ENCODE results near the gene MAST4. TPM values are rescaled to one million over a fixed set of nuclear protein-coding genes. Genes with fewer than 3 reads are reported as not detected.

The MAST4 gene
- total RNA-seq, 1 donor from 2014 or later = 0.99 TPM

- H3K27me3 Mint-ChIP-seq (ENCODE audit: insufficient read depth, low read depth) = peaks cover 4% of the 10 kb centered on the region
- no peak overlapping the region for H2AFZ ChIP-seq (replicated peaks)
- no peak overlapping the region for H3K4me3 Mint-ChIP-seq
- H4K20me1 ChIP-seq (ENCODE audit: low read depth) = no peaks in the 10 kb centered on the region
- no peak overlapping the region for H3K4me2 ChIP-seq
- H3K36me3 ChIP-seq = no peaks in the 10 kb centered on the region
- H3K4me3 ChIP-seq = no peak overlapping the region
- no peaks in the 10 kb centered on the region for H3K9me3 ChIP-seq (ENCODE audit: low read depth)
- H3K4me1 Mint-ChIP-seq = peaks cover under 1% of the 10 kb centered on the region
- no peaks in the 10 kb centered on the region for H3K36me3 Mint-ChIP-seq
- no peak overlapping the region for H3K9ac ChIP-seq
- no peaks in the 10 kb centered on the region for H3F3A ChIP-seq (ENCODE audit: low read depth)
- H3K4me1 ChIP-seq = no peaks in the 10 kb centered on the region
- peak overlapping the region; percentile 29 for H3K27ac Mint-ChIP-seq
- H3K27ac ChIP-seq = no peak overlapping the region
- no peak for TF ChIP-seq CTCF (IDR thresholded peaks at IDR 0.05)
- no peak for TF ChIP-seq EZH2 (IDR thresholded peaks at IDR 0.05)
- TF ChIP-seq EZH2phosphoT487 (IDR thresholded peaks at IDR 0.05) = no peak
- H3K79me2 ChIP-seq (ENCODE audit: low read depth) = no peaks in the 10 kb centered on the region
- no peaks in the 10 kb centered on the region for H3K27me3 ChIP-seq
- DNase-seq (ENCODE audit: low spot score) = no peak
- H3K9me3 Mint-ChIP-seq = no peaks in the 10 kb centered on the region
Observed at GRCh38 chr5:67216564-67216963, 620.4 kb downstream of the MAST4 start.

Data from neural progenitor cell (in vitro differentiated cells).